ENCODE data around the gene HEPH. TPM values are rescaled to one million over a fixed set of nuclear protein-coding genes. Genes with fewer than 3 reads are reported as not detected.

Gene HEPH
- total and polyA plus RNA-seq, 10 donors = 0.83 to 31.7 (median 12.9) TPM

- Histone ChIP-seq H3K9me3 (no peaks in the 10 kb centered on the region), H3K4me1 (no peaks in the 10 kb centered on the region), H3K36me3 (no peaks in the 10 kb centered on the region), H3K27ac (no peak overlapping the region), H3K27me3 (replicated peaks in 1 of 7) (no peaks in the 10 kb centered on the region), H3K4me3 (no peak overlapping the region)
- TF ChIP-seq POLR2A (IDR thresholded peaks at IDR 0.05) = no peak
- no peak for TF ChIP-seq POLR2AphosphoS5 (IDR thresholded peaks at IDR 0.05)
- no peak for TF ChIP-seq CTCF (IDR thresholded peaks at IDR 0.05 in 8 of 11, conservative IDR thresholded peaks at IDR 0.05 in 3 of 11)
- 27 to 59% (median 40%) methylated on average over 2 of the region's 2 CpGs for WGBS, 5 donors
- intact Hi-C loops (cut with DNase I; ENCODE audit: low total_unique reads) = no loop called here
- DNase-seq = no peak
Observed at GRCh38 chrX:66162331-66162822, 1.7 kb upstream of the HEPH start.

GRCh38 chrX:66163447-66163846 is 600 bp upstream of the HEPH start:
- peak overlapping the region in 2 of 8 donors; percentile 37 to 41 for H3K27ac ChIP-seq

GRCh38 chrX:66164470-66164869 is 423 bp downstream of the HEPH start:
- H3K4me1 ChIP-seq = no peaks in the 10 kb centered on the region
- WGBS, 5 donors = 39 to 71% (median 61%) methylated on average over 3 of the region's 3 CpGs
- intact Hi-C loops (cut with DNase I; ENCODE audit: low total_unique reads) = no loop called here
- H3K9me3 ChIP-seq = no peaks in the 10 kb centered on the region
- H3K36me3 ChIP-seq = no peaks in the 10 kb centered on the region
- H3K27ac ChIP-seq = peak overlapping the region in 5 of 8 donors; percentile 6 to 41 (median 32)
- no peak for DNase-seq
- peak overlapping the region in 6 of 8 donors; percentile 7 to 53 (median 22) for H3K4me3 ChIP-seq
- TF ChIP-seq POLR2A (IDR thresholded peaks at IDR 0.05) (no peak), CTCF (IDR thresholded peaks at IDR 0.05 in 8 of 11, conservative IDR thresholded peaks at IDR 0.05 in 3 of 11) (no peak), POLR2AphosphoS5 (IDR thresholded peaks at IDR 0.05) (no peak)
- H3K27me3 ChIP-seq (replicated peaks in 1 of 7) = no peaks in the 10 kb centered on the region

More at GRCh38 chrX:66163447-66163846, 600 bp upstream of the HEPH start:
- no peak for TF ChIP-seq POLR2AphosphoS5 (IDR thresholded peaks at IDR 0.05)
- no peak for TF ChIP-seq CTCF (IDR thresholded peaks at IDR 0.05 in 8 of 11, conservative IDR thresholded peaks at IDR 0.05 in 3 of 11)
- TF ChIP-seq POLR2A (IDR thresholded peaks at IDR 0.05) = no peak
- H3K27me3 ChIP-seq (replicated peaks in 1 of 7) = no peaks in the 10 kb centered on the region
- no peaks in the 10 kb centered on the region for H3K9me3 ChIP-seq
- H3K36me3 ChIP-seq = no peaks in the 10 kb centered on the region
- 55 to 93% (median 80%) methylated on average over 1 of the region's 1 CpG for WGBS, 5 donors
- no peak overlapping the region for H3K4me3 ChIP-seq
- no peaks in the 10 kb centered on the region for H3K4me1 ChIP-seq
- no peak for DNase-seq
- intact Hi-C loops (cut with DNase I; ENCODE audit: low total_unique reads) = no loop called here

- 33 to 76% (median 62%) methylated on average over 2 of the region's 2 CpGs for WGBS, 5 donors
- no peak overlapping the region for H3K27ac ChIP-seq
Observed at GRCh38 chrX:66164931-66165330, 884 bp downstream of the HEPH start.

More at GRCh38 chrX:66164931-66165330, 884 bp downstream of the HEPH start:
- peak overlapping the region in 4 of 8 donors; percentile 7 to 53 (median 28) for H3K4me3 ChIP-seq
- H3K36me3 ChIP-seq = no peaks in the 10 kb centered on the region
- no peak for TF ChIP-seq POLR2AphosphoS5 (IDR thresholded peaks at IDR 0.05)
- TF ChIP-seq CTCF (IDR thresholded peaks at IDR 0.05 in 8 of 11, conservative IDR thresholded peaks at IDR 0.05 in 3 of 11) = no peak
- TF ChIP-seq POLR2A (IDR thresholded peaks at IDR 0.05) = no peak
- H3K4me1 ChIP-seq = no peaks in the 10 kb centered on the region
- intact Hi-C loops (cut with DNase I; ENCODE audit: low total_unique reads) = no loop called here
- DNase-seq = no peak
- H3K27me3 ChIP-seq (replicated peaks in 1 of 7) = no peaks in the 10 kb centered on the region
- no peaks in the 10 kb centered on the region for H3K9me3 ChIP-seq

Data from spleen (tissue), 11 donors.